ENCODE measurements around the gene LDLRAD2.

Gene LDLRAD2

DNA sequence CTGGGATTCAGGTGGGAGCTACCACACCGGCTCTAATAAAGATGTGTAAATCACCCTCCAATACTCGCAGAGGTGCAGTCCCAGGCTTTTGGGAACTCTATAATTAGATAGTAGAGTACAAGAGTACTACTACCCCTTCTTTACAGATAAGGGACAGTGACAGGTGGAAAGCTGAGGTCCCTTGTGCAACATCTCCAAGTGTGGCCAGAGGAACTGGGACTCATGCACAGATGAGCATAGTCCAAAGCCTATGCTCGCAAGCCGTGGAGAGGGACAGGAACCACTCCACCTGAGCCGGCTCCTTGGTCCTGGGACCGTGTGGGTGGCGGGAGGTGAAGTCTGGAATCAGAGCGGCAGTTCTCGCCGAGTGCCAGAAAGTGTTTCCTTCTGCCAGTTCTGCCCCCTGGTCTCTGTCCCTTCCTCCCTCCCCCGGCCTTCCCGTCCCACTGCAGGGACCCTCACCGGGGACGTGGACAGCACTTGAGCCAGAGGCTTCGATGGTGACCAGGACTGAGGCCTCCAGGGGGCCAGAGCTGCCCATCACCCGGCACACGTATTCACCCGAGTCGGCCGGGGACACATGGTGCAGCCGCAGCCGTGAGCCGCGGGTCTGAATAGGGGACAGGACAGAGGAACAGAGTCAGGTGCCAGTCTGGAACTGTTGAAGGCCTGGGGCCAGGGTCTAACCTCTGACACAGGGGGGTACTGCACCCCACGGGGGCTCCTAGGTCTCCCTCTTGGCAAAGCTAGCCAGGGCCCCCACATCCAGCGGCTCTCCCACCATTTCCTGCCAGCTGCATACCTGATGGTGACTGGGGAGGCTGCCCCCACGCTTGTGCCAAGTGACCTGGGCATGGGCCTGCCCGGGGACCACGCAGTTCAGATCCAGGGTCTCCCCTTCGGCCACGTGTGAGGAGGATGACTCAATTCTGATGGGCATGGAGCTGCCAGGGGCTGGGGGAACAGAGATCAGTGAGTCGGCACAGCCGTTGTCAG lies 33.9 kb downstream of the LDLRAD2 start:
- no peak for DNase-seq

DNA sequence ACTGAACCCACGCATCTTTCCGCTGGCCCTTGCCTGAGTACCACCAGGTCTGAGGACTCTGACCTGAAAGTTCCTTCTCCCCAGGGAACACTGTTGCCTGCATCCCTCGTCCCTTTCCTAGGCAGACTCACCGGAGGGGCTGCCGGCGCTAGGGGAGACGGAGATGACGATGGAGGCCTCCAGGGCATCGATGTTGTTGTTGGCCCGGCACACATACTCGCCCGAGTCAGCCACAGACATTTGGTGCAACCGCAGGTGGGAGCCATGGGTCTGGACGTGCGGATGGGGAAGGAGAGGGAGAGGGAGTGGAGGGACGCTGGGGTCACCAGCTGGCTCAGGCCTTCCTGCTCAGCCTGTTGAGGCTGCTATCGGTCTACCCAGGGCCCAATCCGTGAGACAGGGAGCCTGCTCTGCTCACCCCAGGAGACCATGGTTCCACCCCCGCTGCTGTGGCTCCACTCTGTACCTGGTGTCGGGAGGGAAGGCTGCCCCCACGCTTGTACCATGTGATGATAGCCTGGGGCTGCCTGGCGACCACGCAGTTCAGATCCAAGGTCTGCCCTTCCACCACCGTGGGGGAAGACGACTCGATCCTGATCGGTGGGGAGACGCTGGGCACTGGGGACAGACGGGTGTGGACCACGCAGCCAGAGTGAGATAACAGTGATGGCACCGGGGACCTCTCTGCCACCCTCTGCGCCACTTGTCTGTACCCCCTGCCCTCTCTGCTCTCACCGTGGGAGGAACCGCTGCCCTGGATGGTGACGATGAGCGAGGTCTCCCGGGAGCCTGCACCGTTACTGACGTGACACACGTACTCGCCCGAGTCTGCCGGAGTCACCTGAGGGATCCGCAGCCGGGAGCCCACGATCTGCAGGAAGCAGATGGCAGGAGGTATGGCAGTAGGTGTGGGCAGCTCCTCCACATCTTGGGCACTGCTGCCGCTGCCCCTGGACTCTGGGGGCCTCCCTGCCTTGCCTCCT lies 35.4 kb downstream of the LDLRAD2 start:
- no peak for DNase-seq

DNA sequence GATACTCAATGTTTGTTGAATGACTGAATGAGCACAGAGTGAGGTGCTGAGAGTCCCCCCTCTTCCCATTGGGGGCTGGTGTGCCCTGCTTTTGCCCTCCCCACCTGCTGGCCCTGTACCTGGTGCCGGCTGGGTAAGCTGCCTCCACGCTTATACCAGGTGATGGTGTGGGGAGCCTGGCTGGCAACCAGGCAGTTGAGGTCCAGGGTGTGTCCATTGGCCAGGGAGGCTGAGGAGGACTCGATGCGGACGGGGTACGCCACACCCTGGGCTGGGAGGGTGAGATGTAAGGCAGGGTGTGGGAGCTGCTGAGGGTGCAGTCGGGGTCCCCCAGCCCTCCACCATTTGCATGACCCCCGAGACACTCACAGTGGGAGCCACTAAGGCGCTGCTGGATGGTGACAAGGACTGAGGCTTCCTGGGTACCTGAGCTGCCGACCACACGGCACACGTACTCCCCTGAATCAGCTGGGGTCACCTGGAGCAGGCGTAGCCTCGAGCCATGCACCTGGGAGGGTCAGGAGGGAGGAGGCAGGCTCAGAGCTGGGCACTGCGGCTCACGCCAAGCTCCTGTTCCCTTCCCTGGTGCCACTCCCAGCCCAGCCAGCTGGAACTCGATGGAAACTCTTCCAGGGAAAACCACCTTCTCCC lies 36.6 kb downstream of the LDLRAD2 start:
- no peak for DNase-seq

DNA sequence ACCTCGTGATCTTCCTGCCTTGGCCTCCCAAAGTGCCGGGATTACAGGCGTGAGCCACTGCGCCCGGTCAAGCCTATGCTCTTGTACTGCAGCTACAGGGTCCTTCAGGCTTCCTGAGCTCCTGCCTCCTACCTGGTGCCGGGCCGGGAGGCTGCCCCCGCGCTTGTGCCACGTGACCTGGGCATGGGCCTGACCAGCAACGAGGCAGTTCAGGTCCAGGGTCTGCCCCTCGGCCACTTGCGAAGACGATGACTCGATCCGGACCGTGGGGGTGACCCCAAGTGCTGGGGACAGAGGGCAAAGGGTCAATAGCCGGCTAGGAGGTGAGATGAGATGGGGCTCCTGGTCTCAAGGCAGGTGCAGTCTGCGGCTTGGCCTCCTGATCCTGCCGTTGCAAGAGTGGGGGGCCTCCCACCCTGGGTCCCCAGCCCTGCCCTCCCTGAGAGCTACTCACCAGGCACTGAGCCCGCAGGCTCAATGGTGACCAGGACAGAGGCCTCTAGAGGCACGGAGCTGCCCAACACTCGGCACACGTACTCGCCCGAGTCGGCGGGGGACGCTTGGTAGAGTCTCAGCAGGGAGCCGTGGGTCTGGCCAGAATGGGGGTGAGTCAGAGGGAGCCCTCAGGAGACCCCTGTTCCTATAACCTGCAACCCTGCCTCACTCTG lies 38.0 kb downstream of the LDLRAD2 start:
- DNase-seq: no peak

DNA sequence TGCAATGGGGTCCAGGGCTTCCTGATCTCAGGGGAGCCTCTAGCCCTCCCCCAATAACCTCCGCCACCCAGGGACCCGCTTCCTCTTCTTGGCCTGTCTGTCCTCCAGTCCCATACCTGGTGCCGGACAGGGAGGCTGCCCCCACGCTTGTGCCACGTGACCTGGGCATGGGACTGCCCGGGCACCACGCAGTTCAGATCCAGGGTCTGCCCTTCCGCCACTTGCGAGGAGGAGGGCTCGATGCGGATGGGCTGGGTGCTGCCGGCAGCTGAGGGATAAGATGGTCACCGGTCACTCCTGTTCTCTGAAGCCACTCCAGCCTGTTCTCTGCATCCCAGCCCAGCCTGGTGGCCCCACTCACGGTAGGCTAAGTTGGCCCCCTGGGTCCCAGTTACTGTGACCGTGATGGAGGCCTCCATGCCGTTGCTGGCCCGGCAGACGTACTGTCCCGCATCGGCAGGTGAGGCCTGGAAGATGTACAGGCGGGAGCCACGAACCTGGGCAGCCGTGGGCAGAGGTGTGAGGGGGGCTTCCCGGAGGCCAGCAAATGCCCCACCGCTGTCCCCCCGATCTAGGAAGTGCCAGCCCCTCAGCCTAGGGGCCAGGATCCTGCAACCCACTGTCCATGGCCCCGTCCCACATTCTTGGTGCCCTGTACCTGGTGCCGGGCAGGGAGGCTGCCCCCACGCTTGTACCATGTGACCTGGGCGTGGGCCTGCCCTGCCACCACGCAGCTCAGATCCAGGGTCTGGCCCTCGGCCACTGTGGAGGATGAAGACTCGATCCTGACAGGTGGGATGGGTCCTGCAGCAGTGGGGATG lies 39.6 kb downstream of the LDLRAD2 start:
- DNase-seq: no peak

DNA sequence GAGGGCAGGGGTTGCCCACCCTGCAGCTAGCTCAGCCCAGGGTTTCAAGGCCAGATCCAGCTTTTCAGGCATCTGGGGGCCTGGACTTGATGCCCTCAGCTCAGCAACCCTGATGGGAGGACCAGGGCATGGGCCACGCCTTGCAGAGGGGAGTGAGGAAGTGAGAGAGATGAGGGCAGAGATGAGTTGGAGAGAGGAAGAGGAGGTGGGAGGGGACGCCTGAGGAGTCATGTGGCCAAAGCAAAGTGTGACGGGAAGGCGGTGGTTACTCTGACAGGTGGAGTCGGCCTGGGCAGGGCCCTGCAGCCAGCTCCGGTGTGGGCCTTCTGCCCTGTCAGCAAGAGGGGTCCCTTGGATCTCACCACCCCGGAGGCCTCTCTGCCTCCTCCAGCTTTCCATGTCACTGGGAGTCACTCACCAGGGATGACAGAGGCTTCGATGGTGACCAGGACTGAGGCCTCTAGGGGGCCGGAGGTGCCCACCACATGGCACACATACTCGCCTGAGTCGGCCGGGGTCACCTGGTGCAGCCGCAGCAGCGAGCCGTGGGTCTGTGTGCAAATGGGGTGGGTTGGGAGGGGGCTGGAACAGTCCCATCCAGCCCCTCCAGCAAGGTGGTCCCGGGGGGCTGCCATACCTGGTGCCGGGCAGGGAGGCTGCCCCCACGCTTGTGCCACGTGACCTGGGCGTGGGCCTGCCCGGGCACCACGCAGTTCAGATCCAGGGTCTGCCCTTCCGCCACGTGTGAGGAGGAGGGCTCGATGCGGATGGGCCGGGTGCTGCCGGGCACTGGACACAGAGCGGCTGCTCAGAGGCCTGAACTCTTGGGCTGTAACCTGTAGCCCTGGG lies 40.4 kb downstream of the LDLRAD2 start:
- no peak for DNase-seq

DNA sequence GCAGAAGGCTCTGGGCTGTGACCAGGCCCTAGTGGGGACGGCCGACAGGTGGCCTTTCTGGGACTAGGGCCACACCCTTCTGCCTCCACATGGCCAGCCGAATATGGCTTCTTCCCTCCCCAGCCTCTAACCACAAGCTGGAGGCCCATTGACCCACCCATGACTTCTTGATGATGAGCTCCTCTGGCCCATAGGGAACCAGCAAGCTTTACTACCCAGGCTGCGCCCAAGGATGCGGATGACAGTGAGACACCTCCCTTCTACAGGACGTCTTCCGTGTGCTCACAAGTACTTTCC lies 41.0 kb downstream of the LDLRAD2 start:
- no peak for DNase-seq

DNA sequence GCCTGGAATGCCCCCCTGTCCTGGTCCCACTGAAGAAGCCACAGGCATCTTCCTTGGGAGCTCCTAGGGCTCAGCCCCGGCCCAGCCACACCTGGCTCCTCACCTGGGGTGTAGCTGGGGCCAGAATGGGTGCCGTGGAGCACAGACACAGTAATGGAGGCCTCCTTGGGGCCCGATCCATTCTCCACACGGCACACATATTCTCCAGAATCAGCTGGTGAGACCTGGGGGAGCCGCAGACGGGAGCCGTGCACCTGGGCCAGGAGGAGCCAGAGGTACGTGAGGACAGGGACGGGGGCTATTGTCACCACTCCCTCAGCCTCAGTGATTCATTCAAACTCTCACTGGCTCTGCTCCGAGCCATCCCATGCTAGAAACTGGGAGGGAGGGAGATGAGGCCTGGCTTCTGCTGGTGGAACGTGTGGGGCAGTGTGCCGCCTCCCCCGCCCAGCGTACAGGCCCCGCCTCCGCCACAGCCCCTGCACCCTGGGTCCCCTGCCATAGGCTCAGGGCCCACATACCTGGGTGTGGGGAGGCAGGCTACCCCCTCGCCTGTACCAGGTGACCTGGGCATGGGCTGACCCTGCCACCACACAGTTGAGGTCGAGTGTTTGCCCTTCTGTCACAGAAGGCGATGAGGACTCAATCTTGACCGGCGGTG lies 42.2 kb downstream of the LDLRAD2 start:
- DNase-seq: no peak

DNA sequence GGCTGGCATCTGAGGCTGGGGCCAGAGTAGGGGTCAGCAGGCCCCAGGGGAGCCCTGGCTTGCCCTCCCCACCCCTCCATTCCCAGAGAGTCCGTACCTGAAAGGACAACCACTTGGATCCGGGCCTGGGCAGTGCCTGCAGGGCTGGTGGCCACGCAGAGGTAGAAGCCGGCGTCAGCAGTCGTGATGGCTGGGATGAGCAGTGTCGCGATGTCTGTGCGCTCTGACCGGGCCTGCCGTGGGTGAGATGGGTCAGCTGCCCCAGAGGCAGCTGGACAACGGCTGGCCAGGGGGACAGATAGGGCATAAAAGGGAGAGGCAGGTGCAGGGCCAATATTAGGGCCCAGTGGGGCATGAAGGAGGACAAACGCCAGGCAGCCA lies 42.7 kb downstream of the LDLRAD2 start:
- no peak for DNase-seq

DNA sequence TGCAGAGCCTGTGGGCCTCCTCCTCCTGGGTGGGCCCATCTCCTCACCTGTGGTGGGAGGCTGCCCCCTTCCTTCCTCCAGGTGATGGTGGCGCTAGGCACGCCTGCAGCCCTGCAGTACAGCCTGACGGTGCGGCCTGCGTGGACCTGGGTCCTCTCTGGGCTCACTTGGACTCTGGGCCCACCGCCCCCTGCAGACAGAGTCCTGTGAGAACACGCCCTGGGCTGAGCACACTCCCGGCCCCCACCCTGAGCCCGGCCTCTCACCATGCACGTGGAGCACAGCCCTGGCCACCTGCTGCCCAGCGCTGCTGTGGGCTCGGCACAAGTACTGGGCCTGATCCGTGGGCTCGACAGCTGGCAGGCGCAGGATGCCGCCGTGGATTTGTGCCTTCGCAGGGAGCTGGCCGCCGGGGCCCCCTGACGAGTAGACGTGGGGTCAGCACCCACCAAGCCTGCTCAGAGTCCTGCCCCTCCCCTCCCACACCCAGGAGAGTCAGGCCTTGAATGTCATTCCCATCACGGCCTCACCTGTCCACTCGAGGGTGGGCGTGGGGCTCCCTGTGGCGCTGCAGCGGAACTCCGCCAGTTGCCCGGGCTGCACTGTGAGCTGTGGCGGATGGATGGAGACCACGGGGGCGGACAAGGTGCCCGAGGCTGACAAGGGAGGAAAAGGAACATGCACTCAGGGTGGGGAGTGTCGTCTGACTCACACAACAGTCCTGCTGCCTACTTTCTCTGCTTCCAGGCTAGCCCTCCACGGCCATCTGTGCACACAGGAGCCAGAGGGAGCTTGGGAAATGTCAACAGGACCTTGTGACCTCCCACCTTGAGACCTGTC lies 43.4 kb downstream of the LDLRAD2 start:
- no peak for DNase-seq

DNA sequence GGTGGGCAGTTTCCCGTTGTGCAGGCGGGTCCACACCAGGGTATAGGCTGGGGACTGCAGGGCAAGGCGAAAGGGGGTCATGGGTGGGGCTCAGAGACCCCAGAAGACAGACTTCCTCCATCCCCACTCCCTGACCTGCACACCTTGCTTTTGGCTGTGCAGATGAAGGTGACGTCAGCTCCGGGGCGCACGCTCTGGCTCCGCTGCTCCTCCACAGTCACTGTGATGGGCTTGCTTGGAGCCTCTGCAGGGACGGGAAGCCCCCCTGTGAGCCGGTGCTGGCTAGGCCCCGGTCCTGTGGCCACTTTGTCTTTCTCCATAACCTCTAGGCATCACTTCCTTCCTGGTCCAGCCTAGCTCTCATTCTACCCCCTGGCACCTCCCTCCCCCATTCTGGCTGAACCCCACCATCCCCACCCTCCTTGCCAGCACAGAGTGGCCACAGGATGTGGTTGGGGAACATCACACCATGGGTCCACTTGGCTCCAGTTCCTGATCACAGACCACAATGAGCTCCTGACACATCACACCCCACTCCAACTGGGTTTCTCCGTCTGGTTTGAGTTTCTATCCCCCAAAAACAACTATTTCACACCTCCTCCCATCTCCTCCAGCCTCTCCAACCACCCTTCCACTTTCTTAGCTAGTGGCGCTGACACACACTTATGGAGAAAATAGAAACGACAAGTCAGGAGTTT lies 45.2 kb downstream of the LDLRAD2 start:
- DNase-seq: no peak

DNA sequence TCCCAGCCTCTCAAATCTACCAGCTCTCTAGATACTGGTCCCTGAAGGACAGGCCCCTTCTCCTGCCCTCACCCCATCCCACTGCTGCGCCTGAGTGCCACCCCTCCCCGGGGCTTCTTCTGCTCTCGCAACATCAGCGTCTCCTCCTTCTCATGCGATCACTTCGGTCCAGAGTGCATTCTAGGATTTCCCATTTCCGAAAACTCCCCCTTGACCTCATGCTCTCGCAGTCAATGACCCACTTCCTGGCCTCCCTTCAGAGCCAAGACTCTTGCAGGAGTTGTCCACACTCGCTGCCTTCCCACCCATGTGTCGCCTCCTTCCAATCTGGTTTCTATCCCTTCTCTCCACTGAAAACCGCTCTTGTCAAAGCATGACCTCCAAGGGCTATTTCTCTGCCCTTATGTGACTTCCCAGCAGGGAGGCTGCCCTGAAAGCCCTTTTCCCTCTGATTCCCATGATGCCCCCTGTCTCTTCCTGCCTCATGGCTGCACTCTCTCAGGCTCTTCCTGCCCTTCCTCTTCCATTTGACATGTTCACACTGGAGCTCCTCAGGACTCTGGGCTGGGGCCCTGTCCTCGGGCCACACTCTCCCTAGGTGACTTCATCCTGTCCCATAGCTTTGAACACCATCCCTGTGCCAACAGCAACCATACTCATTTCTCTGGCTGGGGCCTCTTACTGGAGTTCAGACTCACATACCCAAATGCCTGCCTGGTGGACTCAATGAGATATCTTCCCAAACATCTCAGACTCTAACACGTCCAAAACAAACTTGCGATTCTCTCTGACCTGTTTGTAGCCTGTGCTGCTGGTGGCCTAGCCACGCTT lies 46.0 kb downstream of the LDLRAD2 start:
- no peak for DNase-seq

DNA sequence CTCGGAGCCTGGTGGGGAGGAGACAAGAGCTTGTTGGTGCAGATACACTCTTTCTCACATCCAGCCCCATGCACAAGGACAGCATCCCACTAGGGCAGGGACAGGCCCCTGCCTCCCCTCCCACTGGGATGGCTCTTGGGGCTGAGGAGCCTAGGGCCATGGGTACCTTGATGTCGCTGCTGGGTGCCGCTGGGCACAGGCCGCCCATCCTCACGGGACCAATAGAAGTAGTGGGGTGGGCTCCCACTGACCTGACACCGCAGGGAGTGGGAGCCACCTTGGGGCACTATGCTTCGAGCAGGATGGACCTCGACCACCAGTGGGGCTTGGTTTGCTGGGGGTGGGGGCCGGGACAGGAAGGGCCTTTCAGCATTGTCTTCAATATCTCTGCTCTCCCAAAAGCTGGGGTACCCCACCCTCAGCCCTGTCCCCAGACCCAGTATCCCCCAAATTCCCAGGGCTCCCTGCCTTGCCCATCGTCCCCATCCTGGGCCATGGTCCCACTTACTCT lies 47.7 kb downstream of the LDLRAD2 start:
- DNase-seq: no peak

DNA sequence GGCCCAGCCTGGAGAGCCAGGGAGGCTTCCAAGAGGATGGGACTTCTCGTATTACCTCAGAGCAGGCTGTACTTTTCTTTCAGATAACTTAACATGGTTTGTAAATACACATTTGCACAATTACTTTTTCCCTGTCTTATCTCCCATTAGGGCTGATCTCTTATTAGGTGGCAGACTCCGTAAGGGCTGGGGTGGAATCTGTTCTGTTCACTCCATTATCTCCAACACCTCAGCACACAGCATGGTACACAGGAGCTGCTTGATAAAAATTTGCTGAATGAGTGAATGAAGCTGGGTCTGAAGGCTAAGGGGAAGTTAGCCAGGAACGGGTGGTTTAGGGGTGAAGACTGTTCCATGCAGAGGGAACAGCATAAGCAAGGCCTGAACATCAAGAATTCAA lies 48.9 kb downstream of the LDLRAD2 start:
- DNase-seq: no peak

DNA sequence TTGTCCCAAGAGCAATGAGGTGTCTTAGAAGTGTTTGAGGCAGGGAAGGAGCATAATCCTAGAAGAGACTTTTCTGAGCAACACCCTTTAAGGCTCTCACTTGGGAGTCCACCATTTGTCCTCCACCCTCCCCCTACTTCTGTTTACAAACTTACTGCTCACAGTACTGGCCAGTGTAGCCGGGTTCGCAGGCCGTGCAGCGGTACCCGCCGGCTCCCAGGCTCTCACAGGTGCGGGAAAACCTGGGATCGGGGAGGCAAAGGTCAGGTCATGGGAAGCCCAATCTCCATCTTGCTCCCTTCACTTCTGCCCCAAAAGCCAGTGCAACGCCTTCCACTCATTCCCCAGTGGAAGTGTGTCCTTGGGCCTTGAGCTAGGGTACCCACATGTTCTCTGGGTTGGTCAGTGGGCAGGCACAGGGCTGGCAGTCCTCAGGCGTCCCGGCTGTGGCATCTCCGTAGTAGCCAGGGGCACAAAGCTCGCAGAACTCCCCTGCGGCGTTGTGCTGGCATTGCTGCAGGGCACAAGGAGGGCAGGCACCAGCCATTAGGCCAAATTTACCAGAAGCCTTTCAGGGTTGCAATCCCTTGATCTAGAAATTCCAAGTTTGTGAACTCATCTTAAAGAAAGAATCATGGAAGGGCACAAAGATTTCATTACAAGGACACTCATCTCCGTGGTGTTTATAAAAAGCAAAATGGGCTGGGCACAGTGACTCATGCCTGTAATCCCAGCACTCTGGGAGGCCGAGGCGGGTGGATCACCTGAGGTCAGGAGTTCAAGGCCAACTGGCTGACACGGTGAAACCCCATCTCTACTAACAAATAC lies 49.8 kb downstream of the LDLRAD2 start:
- DNase-seq: no peak

DNA sequence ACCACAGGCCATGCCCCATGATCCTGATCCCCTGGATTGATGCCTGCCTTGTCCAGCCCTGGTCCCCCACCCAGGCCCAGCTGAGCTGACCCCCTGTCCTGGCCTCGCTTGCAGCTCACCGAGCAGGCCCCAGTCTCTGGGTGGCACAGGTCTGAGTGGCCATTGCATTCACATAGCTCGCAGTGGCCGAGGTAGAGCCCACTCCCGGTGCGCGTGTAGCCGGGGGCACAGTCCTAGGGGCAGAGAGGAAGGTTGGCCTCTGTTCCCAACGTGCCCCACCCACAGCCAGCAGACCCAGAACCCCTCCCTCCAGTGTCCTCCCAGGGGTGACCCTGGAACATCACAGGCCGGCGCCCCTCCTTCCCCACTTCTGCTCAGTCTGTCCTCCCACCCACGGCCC lies 51.9 kb downstream of the LDLRAD2 start:
- DNase-seq: no peak

DNA sequence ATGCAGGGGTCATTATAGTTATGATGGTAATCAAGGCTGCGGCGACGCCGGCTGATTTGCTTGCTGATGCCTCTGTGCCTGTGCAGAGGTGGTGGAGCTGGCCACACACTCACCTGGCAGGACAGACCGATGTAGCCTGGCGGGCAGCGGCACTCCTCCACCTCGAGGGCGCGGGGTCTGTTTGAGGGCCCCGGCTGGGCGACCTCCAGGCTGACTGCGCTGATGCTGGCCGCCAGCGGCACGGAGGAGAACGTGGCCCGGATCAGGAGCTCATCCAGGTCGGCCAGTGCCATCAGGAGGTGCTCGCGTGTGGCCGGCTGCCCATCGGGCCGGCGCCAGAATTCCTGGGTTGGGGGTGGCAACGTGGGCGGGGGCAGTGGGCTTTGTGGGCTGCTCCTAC lies 52.7 kb downstream of the LDLRAD2 start:
- no peak for DNase-seq
